Right atrium auricular region (tissue), 2 donors: ENCODE results near the gene MZT1. TPM values are rescaled to one million over a fixed set of nuclear protein-coding genes. Genes with fewer than 3 reads are reported as not detected.

ENCODE experiments used
- DNase-seq: peaks from one replicate; pipeline ENCODE4 v3.0.0-alpha.2; 2019; ENCODE audit warnings: low spot score
- H3K27ac ChIP-seq, 2 donors: fragments of 200-600 bp; sonication (generic); 1 replicate in 1 of 2; 2 replicates in 1 of 2; pipeline ENCODE4 v1.5.1; 2016 to 2019
- H3K27me3 ChIP-seq, 2 donors: fragments of 200-600 bp; sonication (generic); one replicate each; pipeline versions ENCODE4 v1.5.1 to v1.6.0; 2017 to 2019
- H3K36me3 ChIP-seq: fragments of 200-600 bp; sonication (generic); one replicate; pipeline ENCODE4 v1.5.1; 2016
- H3K4me1 ChIP-seq, 2 donors: fragments of 200-600 bp; sonication (generic); one replicate each; pipeline versions ENCODE4 v1.5.1 to v1.6.0; 2017 to 2019
- H3K4me3 ChIP-seq, 2 donors: fragments of 200-600 bp; sonication (generic); 1 replicate in 1 of 2; 2 replicates in 1 of 2; pipeline ENCODE4 v1.5.1; 2017 to 2019; ENCODE audit warnings: mild to moderate bottlenecking in 1 of 2, moderate library complexity in 1 of 2
- H3K9me3 ChIP-seq, 2 donors: fragments of 200-600 bp; sonication (generic); one replicate each; pipeline ENCODE4 v1.5.1; 2019
- total RNA-seq, 2 donors: library from RNA; depleted of rRNA; stranded (reverse); fragments of >200 nt; gene quantifications; one replicate each; pipeline ENCODE4 v1.1.0, GENCODE V29; 2016
- TF ChIP-seq, protein P1 (sequence below), 2 donors: fragments of 200-600 bp; sonication (generic); IDR thresholded peaks; one replicate each; pipeline ENCODE4 v1.5.1; 2019; ENCODE audit warnings: antibody characterized with exemption in 2 of 2

The MZT1 gene
- total RNA-seq, 2 donors from 2014 or later, result 4.6 to 10.1 TPM

- Histone ChIP-seq H3K4me3 (no peak overlapping the region), H3K27ac (no peak overlapping the region), H3K4me1 (no peaks in the 10 kb centered on the region), H3K36me3 (no peaks in the 10 kb centered on the region), H3K9me3 (no peaks in the 10 kb centered on the region), H3K27me3 (no peaks in the 10 kb centered on the region)
- TF ChIP-seq, protein P1, sequence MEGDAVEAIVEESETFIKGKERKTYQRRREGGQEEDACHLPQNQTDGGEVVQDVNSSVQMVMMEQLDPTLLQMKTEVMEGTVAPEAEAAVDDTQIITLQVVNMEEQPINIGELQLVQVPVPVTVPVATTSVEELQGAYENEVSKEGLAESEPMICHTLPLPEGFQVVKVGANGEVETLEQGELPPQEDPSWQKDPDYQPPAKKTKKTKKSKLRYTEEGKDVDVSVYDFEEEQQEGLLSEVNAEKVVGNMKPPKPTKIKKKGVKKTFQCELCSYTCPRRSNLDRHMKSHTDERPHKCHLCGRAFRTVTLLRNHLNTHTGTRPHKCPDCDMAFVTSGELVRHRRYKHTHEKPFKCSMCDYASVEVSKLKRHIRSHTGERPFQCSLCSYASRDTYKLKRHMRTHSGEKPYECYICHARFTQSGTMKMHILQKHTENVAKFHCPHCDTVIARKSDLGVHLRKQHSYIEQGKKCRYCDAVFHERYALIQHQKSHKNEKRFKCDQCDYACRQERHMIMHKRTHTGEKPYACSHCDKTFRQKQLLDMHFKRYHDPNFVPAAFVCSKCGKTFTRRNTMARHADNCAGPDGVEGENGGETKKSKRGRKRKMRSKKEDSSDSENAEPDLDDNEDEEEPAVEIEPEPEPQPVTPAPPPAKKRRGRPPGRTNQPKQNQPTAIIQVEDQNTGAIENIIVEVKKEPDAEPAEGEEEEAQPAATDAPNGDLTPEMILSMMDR (IDR thresholded peaks at IDR 0.05), result no peak
- no peak for DNase-seq
These were observed 49.1 kb downstream of the MZT1 start for GRCh38 chr13:72678312-72678711.

- Histone ChIP-seq H3K4me1 (no peaks in the 10 kb centered on the region), H3K4me3 (no peak overlapping the region), H3K36me3 (no peaks in the 10 kb centered on the region), H3K27ac (no peak overlapping the region), H3K27me3 (no peaks in the 10 kb centered on the region), H3K9me3 (no peaks in the 10 kb centered on the region)
- no peak for DNase-seq
- TF ChIP-seq, protein P1 (IDR thresholded peaks at IDR 0.05), result no peak
These were observed 50.0 kb downstream of the MZT1 start for GRCh38 chr13:72677431-72677830.

- TF ChIP-seq, protein P1 (IDR thresholded peaks at IDR 0.05), result no peak
- Histone ChIP-seq H3K4me3 (no peak overlapping the region), H3K4me1 (no peaks in the 10 kb centered on the region), H3K9me3 (no peaks in the 10 kb centered on the region), H3K27ac (no peak overlapping the region), H3K27me3 (no peaks in the 10 kb centered on the region), H3K36me3 (no peaks in the 10 kb centered on the region)
- no peak for DNase-seq
These were observed 61.0 kb downstream of the MZT1 start for GRCh38 chr13:72666391-72666790.

- no peaks in the 10 kb centered on the region for H3K4me1 ChIP-seq
- no peak overlapping the region for H3K27ac ChIP-seq
- no peak for DNase-seq
- H3K9me3 ChIP-seq, result no peaks in the 10 kb centered on the region
- TF ChIP-seq, protein P1 (IDR thresholded peaks at IDR 0.05), result no peak
- H3K27me3 ChIP-seq, result no peaks in the 10 kb centered on the region
- no peak overlapping the region for H3K4me3 ChIP-seq
- no peaks in the 10 kb centered on the region for H3K36me3 ChIP-seq
These were observed 64.9 kb downstream of the MZT1 start for GRCh38 chr13:72662548-72662947.

Other genes starting within 250 kb of the MZT1 start
- gene BORA, start 294 bp upstream of the MZT1 start, total RNA-seq, result 1 to 10 TPM; 1.3 to 1.9 TPM
- gene DIS3, start 54.3 kb upstream of the MZT1 start, total RNA-seq, result 10 to 100 TPM; 10.5 to 12.3 TPM
- gene PIBF1, start 54.5 kb upstream of the MZT1 start, total RNA-seq, result 10 to 100 TPM in 1 of 2 donors, 1 to 10 TPM in 1; 9.4 to 17.1 TPM